ENCODE measurements around the gene DENND11.

The DENND11 gene

DNA sequence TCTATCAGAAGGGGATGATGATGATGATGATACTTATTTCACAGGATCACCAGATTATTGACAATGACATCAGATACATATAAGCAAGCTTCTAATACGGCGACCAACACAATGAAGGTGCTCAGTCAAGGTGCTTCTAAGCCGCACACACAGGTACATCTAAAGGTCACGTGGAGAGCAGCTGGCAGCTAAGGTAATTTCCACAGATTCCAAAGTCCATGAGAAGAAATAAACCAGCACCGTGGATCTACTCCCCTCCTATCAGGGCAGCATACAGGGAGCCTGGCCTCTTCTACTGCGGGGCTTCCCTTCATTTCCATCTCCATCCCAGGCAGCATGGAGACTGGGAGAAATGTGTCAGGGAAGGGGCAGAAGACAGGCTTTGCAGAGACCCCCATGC is 37.5 kb downstream of the DENND11 start:
- ATAC-seq: no peak
- TF ChIP-seq RARB (CRISPR knock-in tag; IDR thresholded peaks at IDR 0.05) (no peak), CSRNP3 (CRISPR knock-in tag; IDR thresholded peaks at IDR 0.05) (no peak), ZFP3 (CRISPR knock-in tag; IDR thresholded peaks at IDR 0.05) (no peak), PATZ1 (CRISPR knock-in tag; IDR thresholded peaks at IDR 0.05; ENCODE audit: borderline replicate concordance) (no peak), ZFP30 (CRISPR knock-in tag; IDR thresholded peaks at IDR 0.05) (no peak), ZNF70 (CRISPR knock-in tag; IDR thresholded peaks at IDR 0.05) (no peak), OSR1 (CRISPR knock-in tag; IDR thresholded peaks at IDR 0.05) (no peak), TOX (CRISPR knock-in tag; IDR thresholded peaks at IDR 0.05; ENCODE audit: borderline replicate concordance) (no peak), BACH2 (CRISPR knock-in tag; IDR thresholded peaks at IDR 0.05; ENCODE audit: borderline replicate concordance) (no peak), CSDC2 (CRISPR knock-in tag; IDR thresholded peaks at IDR 0.05) (no peak), ISL1 (CRISPR knock-in tag; IDR thresholded peaks at IDR 0.05) (no peak), TCF4 (CRISPR knock-in tag; IDR thresholded peaks at IDR 0.05; ENCODE audit: borderline replicate concordance) (no peak), SNAI2 (CRISPR knock-in tag; IDR thresholded peaks at IDR 0.05) (no peak), PPARA (CRISPR knock-in tag; IDR thresholded peaks at IDR 0.05; ENCODE audit: borderline replicate concordance) (no peak)

GRCh38 chr7:141663081-141663849 is 38.7 kb downstream of the DENND11 start:
- TF ChIP-seq RARB (CRISPR knock-in tag; IDR thresholded peaks at IDR 0.05): no peak
- TF ChIP-seq PATZ1 (CRISPR knock-in tag; IDR thresholded peaks at IDR 0.05; ENCODE audit: borderline replicate concordance): no peak
- no peak for TF ChIP-seq ESRRG (CRISPR knock-in tag; IDR thresholded peaks at IDR 0.05)
- no peak for TF ChIP-seq ZC3H10 (CRISPR knock-in tag; IDR thresholded peaks at IDR 0.05)
- no peak for TF ChIP-seq ZFP3 (CRISPR knock-in tag; IDR thresholded peaks at IDR 0.05)
- TF ChIP-seq ZNF70 (CRISPR knock-in tag; IDR thresholded peaks at IDR 0.05): no peak
- no peak for TF ChIP-seq ARNTL (CRISPR knock-in tag; IDR thresholded peaks at IDR 0.05; ENCODE audit: borderline replicate concordance, low read depth)
- TF ChIP-seq CSDC2 (CRISPR knock-in tag; IDR thresholded peaks at IDR 0.05): no peak
- TF ChIP-seq OSR1 (CRISPR knock-in tag; IDR thresholded peaks at IDR 0.05): no peak
- TF ChIP-seq BACH2 (CRISPR knock-in tag; IDR thresholded peaks at IDR 0.05; ENCODE audit: borderline replicate concordance): no peak
- no peak for TF ChIP-seq ZNF8 (CRISPR knock-in tag; IDR thresholded peaks at IDR 0.05)
- no peak for TF ChIP-seq TOX (CRISPR knock-in tag; IDR thresholded peaks at IDR 0.05; ENCODE audit: borderline replicate concordance)
- no peak for TF ChIP-seq TCF4 (CRISPR knock-in tag; IDR thresholded peaks at IDR 0.05; ENCODE audit: borderline replicate concordance)
- no peak for TF ChIP-seq PPARA (CRISPR knock-in tag; IDR thresholded peaks at IDR 0.05; ENCODE audit: borderline replicate concordance)
- TF ChIP-seq CREB5 (CRISPR knock-in tag; IDR thresholded peaks at IDR 0.05; ENCODE audit: low read depth): no peak
- TF ChIP-seq CSRNP3 (CRISPR knock-in tag; IDR thresholded peaks at IDR 0.05): no peak
- TF ChIP-seq, protein P1, sequence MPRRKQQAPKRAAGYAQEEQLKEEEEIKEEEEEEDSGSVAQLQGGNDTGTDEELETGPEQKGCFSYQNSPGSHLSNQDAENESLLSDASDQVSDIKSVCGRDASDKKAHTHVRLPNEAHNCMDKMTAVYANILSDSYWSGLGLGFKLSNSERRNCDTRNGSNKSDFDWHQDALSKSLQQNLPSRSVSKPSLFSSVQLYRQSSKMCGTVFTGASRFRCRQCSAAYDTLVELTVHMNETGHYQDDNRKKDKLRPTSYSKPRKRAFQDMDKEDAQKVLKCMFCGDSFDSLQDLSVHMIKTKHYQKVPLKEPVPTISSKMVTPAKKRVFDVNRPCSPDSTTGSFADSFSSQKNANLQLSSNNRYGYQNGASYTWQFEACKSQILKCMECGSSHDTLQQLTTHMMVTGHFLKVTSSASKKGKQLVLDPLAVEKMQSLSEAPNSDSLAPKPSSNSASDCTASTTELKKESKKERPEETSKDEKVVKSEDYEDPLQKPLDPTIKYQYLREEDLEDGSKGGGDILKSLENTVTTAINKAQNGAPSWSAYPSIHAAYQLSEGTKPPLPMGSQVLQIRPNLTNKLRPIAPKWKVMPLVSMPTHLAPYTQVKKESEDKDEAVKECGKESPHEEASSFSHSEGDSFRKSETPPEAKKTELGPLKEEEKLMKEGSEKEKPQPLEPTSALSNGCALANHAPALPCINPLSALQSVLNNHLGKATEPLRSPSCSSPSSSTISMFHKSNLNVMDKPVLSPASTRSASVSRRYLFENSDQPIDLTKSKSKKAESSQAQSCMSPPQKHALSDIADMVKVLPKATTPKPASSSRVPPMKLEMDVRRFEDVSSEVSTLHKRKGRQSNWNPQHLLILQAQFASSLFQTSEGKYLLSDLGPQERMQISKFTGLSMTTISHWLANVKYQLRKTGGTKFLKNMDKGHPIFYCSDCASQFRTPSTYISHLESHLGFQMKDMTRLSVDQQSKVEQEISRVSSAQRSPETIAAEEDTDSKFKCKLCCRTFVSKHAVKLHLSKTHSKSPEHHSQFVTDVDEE (CRISPR knock-in tag; IDR thresholded peaks at IDR 0.05): no peak
- TF ChIP-seq ZFP30 (CRISPR knock-in tag; IDR thresholded peaks at IDR 0.05): no peak
- TF ChIP-seq POU6F1 (CRISPR knock-in tag; IDR thresholded peaks at IDR 0.05; ENCODE audit: borderline replicate concordance, low read depth): no peak
- ATAC-seq: no peak
